ENCODE measurements around the gene SLC9C2. TPM values are rescaled to one million over a fixed set of nuclear protein-coding genes. Genes with fewer than 3 reads are reported as not detected.
"Not testable (repeated sequence)": the region's sequence is repeated elsewhere in the genome, so short reads cannot be mapped to it uniquely, and the experiment has no call there.

Gene SLC9C2
- total RNA-seq, 4 donors from 2014 or later: not detected

GRCh38 chr1:173638043-173639021 lies 35.5 kb upstream of the SLC9C2 start:
- Histone ChIP-seq H3K27ac (no peak overlapping the region), H3K4me1 (no peaks in the 10 kb centered on the region), H3K9me3 (no peaks in the 10 kb centered on the region), H3K27me3 (no peaks in the 10 kb centered on the region), H3K4me3 (no peak overlapping the region), H3K36me3 (no peaks in the 10 kb centered on the region)
- ATAC-seq: no peak
- in situ Hi-C loops (cut with MboI; ENCODE audit: low sequenced_read_pairs in 4 of 4): no loop called here
- intact Hi-C loops (cut with DNase I; ENCODE audit: low total_unique reads): no loop called here
- DNase-seq: no peak
- TF ChIP-seq POLR2A (IDR thresholded peaks at IDR 0.05) (no peak), CTCF (IDR thresholded peaks at IDR 0.05 in 4 of 5, conservative IDR thresholded peaks at IDR 0.05 in 1 of 5) (no peak)

DNA sequence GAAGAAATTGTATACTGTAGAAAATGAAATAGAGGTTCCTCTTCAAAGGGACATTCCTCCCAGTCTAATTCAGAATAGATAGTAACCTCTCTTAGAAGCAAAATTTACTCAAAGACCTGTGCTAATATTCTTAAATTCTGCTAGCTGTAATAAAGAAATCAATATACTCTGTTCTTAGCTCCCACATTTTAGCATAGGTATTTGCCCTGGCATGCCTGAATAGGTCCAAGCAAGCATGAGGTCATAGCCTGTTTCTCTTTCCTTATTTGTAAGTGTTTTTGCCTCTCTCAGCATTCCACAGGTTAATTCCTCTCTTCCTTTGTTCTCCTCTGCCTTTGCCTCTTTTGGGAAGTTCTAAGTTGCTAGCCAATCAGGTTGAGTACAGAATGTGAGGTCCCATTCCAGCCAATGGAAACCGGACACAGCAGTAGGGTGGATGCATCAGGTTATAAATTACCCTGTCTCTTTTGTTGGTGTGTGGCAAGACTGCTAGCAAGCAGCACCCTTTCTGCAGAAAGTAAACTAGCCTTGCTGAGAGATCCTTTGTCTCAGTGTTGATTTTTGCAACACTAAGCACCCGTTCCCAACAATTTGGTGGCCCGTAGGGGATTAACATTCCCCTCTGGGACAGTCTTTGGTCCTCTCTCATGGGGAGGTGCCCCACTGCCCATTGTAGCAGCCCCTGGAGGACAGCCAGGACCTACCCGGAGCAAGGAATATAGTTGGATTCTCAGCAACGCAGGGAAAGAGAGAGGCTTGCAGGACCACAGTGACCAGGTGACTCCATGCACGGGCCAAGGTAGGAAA lies 34.6 kb upstream of the SLC9C2 start:
- H3K27me3 ChIP-seq; H3K4me3 ChIP-seq; H3K4me1 ChIP-seq; ATAC-seq; in situ Hi-C loops (cut with MboI; ENCODE audit: low sequenced_read_pairs in 4 of 4); intact Hi-C loops (cut with DNase I; ENCODE audit: low total_unique reads); H3K36me3 ChIP-seq; H3K27ac ChIP-seq; H3K9me3 ChIP-seq; DNase-seq: not testable (repeated sequence)

DNA sequence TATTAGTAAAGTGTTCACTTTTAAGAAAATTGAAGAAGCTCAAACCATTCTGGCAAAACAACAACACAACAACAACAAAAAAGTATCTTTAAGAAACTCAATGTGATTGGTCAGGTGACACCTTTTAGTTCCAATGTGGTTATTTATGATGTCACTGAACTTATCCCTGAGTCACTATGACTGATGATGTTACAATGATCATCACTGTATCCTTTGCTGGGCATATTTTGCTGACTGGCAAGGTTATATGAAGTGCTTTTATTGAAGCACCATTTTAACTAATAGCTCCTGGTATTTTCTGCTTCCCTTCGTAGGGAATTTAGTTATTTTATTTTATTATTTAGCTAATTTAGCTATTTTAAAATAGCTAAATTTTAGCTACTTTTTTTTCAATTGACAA lies 32.2 kb upstream of the SLC9C2 start, which contains the start of gene TEX50:
TEX50 (plus strand) TSS at position 223 of the 400 bp plus-strand sequence. CDS start 184 bp downstream, outside the sequence.
- Histone ChIP-seq H3K9me3 (no peaks in the 10 kb centered on the region), H3K27ac (no peak within 1 kb of the TSS), H3K4me1 (no peaks in the 10 kb centered on the region), H3K4me3 (no peak within 1 kb of the TSS), H3K36me3 (no peaks in the 10 kb centered on the region), H3K27me3 (no peaks in the 10 kb centered on the region)
- in situ Hi-C loops (cut with MboI; ENCODE audit: low sequenced_read_pairs in 4 of 4): no loop called here
- TF ChIP-seq CTCF (IDR thresholded peaks at IDR 0.05 in 4 of 5, conservative IDR thresholded peaks at IDR 0.05 in 1 of 5) (no peak), POLR2A (IDR thresholded peaks at IDR 0.05) (no peak)
- ATAC-seq (no peak), DNase-seq (no peak)
- intact Hi-C loops (cut with DNase I; ENCODE audit: low total_unique reads): no loop called here

- Histone ChIP-seq H3K9me3 (no peaks in the 10 kb centered on the region), H3K4me1 (no peaks in the 10 kb centered on the region), H3K4me3 (no peak overlapping the region), H3K27me3 (no peaks in the 10 kb centered on the region), H3K27ac (no peak overlapping the region), H3K36me3 (no peaks in the 10 kb centered on the region)
- TF ChIP-seq CTCF (IDR thresholded peaks at IDR 0.05 in 4 of 5, conservative IDR thresholded peaks at IDR 0.05 in 1 of 5) (no peak), POLR2A (IDR thresholded peaks at IDR 0.05) (no peak)
- in situ Hi-C loops (cut with MboI; ENCODE audit: low sequenced_read_pairs in 4 of 4) (no loop called here), intact Hi-C loops (cut with DNase I; ENCODE audit: low total_unique reads) (no loop called here)
- DNase-seq (no peak), ATAC-seq (no peak)
Measured at GRCh38 chr1:173628888-173629287, 26.0 kb upstream of the SLC9C2 start.

GRCh38 chr1:173627269-173627668 lies 24.4 kb upstream of the SLC9C2 start:
- no peak overlapping the region for H3K4me3 ChIP-seq
- intact Hi-C loops (cut with DNase I; ENCODE audit: low total_unique reads) (no loop called here), in situ Hi-C loops (cut with MboI; ENCODE audit: low sequenced_read_pairs in 4 of 4) (no loop called here)
- H3K27me3 ChIP-seq: no peaks in the 10 kb centered on the region
- H3K9me3 ChIP-seq: no peaks in the 10 kb centered on the region
- no peak for DNase-seq
- ATAC-seq: no peak
- H3K4me1 ChIP-seq: no peaks in the 10 kb centered on the region
- no peak for TF ChIP-seq CTCF (IDR thresholded peaks at IDR 0.05 in 4 of 5, conservative IDR thresholded peaks at IDR 0.05 in 1 of 5)
- no peak for TF ChIP-seq POLR2A (IDR thresholded peaks at IDR 0.05)
- no peak overlapping the region for H3K27ac ChIP-seq
- no peaks in the 10 kb centered on the region for H3K36me3 ChIP-seq
